Chondrocyte (in vitro differentiated cells): ENCODE measurements around the gene BMP3. TPM values are rescaled to one million over a fixed set of nuclear protein-coding genes. Genes with fewer than 3 reads are reported as not detected.

ENCODE experiments used
- DNase-seq: peaks from one replicate; pipeline ENCODE4 v3.0.0; 2021; ENCODE audit warnings: mixed read lengths, low spot score
- H3K27ac Mint-ChIP-seq: one replicate; pipeline ENCODE4 v1.8.0; 2021; ENCODE audit warnings: mild to moderate bottlenecking, moderate library complexity, mixed read lengths; ENCODE audit not compliant: unreplicated experiment
- H3K27me3 Mint-ChIP-seq: 2 replicates; pipeline ENCODE4 v1.8.0; 2021; ENCODE audit warnings: low read depth, mixed read lengths
- H3K36me3 Mint-ChIP-seq: 2 replicates; pipeline ENCODE4 v1.8.0; 2021; ENCODE audit warnings: low read depth, mixed read lengths
- H3K4me1 Mint-ChIP-seq: 2 replicates; pipeline ENCODE4 v1.8.0; 2021; ENCODE audit warnings: low read depth, mild to moderate bottlenecking, mixed read lengths
- H3K4me3 Mint-ChIP-seq: one replicate; pipeline ENCODE4 v1.8.0; 2021; ENCODE audit warnings: mild to moderate bottlenecking, moderate library complexity, mixed read lengths; ENCODE audit not compliant: unreplicated experiment
- H3K9me3 Mint-ChIP-seq: 2 replicates; pipeline ENCODE4 v1.8.0; 2021; ENCODE audit warnings: low read depth, mixed read lengths
- CTCF ChIP-seq: fragments of 200-600 bp; sonication (generic); IDR thresholded peaks from 2 replicates; pipeline ENCODE4 v1.5.0; 2021; ENCODE audit warnings: antibody characterized with exemption, mild to moderate bottlenecking, moderate library complexity
- total RNA-seq: library from RNA; stranded (reverse); gene quantifications from 3 replicates; pipeline ENCODE4 v1.2.1, GENCODE V29; 2021

The BMP3 gene
- total RNA-seq, 1 donor from 2014 or later = not detected

- Mint-ChIP-seq H3K4me3 (no peak overlapping the region), H3K27ac (no peak overlapping the region), H3K4me1 (no peaks in the 10 kb centered on the region), H3K27me3 (peaks cover 40% of the 10 kb centered on the region), H3K9me3 (no peaks in the 10 kb centered on the region), H3K36me3 (no peaks in the 10 kb centered on the region)
- DNase-seq = no peak
- no peak for TF ChIP-seq CTCF
Observed at GRCh38 chr4:81023484-81023883, 7.0 kb upstream of the BMP3 start.

- H3K4me3 Mint-ChIP-seq = peak overlapping the region; percentile 69
- peak; percentile 86 for DNase-seq
- no peaks in the 10 kb centered on the region for H3K36me3 Mint-ChIP-seq
- TF ChIP-seq CTCF = no peak
- no peaks in the 10 kb centered on the region for H3K9me3 Mint-ChIP-seq
- H3K27me3 Mint-ChIP-seq = peaks cover 63% of the 10 kb centered on the region
- no peak overlapping the region for H3K27ac Mint-ChIP-seq
- peaks cover 16% of the 10 kb centered on the region for H3K4me1 Mint-ChIP-seq
Observed at GRCh38 chr4:81030981-81031791, 678 bp downstream of the BMP3 start.

- TF ChIP-seq CTCF = no peak
- Mint-ChIP-seq H3K27me3 (peaks cover 56% of the 10 kb centered on the region), H3K4me1 (peaks cover 16% of the 10 kb centered on the region), H3K36me3 (no peaks in the 10 kb centered on the region), H3K4me3 (peak overlapping the region; percentile 45), H3K27ac (no peak overlapping the region), H3K9me3 (no peaks in the 10 kb centered on the region)
- DNase-seq = no peak
Observed at GRCh38 chr4:81031796-81032551, 1.5 kb downstream of the BMP3 start.

- peaks cover 16% of the 10 kb centered on the region for H3K4me1 Mint-ChIP-seq
- H3K9me3 Mint-ChIP-seq = no peaks in the 10 kb centered on the region
- H3K36me3 Mint-ChIP-seq = no peaks in the 10 kb centered on the region
- no peak for TF ChIP-seq CTCF
- DNase-seq = no peak
- H3K4me3 Mint-ChIP-seq = no peak overlapping the region
- no peak overlapping the region for H3K27ac Mint-ChIP-seq
- H3K27me3 Mint-ChIP-seq = peaks cover 53% of the 10 kb centered on the region
Observed at GRCh38 chr4:81032771-81033684, 2.5 kb downstream of the BMP3 start.
